ENCODE data around the gene IRS1. TPM values are rescaled to one million over a fixed set of nuclear protein-coding genes. Genes with fewer than 3 reads are reported as not detected.

The IRS1 gene
- total RNA-seq, 1 donor from 2014 or later = 16.9 TPM

DNA sequence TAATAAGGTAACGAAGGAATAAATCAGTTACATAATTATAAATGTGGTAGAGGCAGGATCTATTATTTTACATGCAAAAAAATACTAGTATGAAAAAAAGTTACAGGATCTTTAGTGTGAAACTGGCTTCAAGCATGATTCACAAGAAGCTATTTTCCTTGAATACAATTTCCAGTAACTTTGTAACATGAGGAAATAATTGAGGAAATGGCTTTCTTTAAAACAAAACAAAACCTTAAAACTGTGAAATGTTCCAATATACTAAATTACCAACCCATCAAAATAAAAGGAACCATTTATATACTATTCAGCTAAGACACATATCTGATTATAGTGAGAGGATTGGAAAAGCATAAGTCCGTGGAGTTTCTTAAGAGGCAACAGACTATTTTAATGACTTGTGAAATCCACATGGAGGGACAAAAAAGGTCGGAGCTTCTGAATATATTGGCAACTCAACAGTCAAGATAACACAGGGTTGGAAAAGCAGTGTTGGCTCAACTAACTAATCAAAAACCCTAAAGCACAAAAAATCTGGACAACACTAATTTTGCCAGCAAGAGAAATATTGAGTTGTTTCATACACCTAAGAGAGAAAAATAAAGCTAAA, 10.6 kb downstream of the IRS1 start:
- peaks cover 43% of the 10 kb centered on the region for H3K4me1 ChIP-seq

DNA sequence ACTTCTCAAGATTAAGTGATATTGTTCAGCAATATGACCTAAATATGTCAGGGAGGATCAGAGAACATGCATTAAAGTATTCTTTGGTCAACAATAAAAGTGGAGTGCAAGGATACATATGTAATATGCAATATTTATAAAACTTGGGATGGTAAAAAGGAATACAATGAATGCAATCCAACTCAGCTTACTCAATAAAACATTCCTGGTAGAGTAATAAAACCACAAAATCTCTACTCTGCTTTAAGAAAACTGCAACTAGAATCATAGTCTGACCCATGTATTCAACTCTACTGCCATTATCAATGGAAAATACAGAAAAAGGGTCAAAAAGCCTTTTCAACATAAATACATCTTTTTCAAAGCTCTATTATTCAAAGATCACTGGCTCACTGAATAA, 11.6 kb downstream of the IRS1 start:
- Histone ChIP-seq H3K27ac (no peak overlapping the region), H3K4me1 (peaks cover 45% of the 10 kb centered on the region), H3K9me3 (no peaks in the 10 kb centered on the region), H3K36me3 (no peaks in the 10 kb centered on the region), H3K4me3 (no peak overlapping the region), H3K27me3 (no peaks in the 10 kb centered on the region)
- intact Hi-C loops (cut with DNase I) = no loop called here
- TF ChIP-seq POLR2AphosphoS5 (IDR thresholded peaks at IDR 0.05; ENCODE audit: insufficient read depth in 1 of 2, low read depth in 1 of 2) = no peak
- no peak for TF ChIP-seq POLR2A (IDR thresholded peaks at IDR 0.05)
- TF ChIP-seq, protein P1, sequence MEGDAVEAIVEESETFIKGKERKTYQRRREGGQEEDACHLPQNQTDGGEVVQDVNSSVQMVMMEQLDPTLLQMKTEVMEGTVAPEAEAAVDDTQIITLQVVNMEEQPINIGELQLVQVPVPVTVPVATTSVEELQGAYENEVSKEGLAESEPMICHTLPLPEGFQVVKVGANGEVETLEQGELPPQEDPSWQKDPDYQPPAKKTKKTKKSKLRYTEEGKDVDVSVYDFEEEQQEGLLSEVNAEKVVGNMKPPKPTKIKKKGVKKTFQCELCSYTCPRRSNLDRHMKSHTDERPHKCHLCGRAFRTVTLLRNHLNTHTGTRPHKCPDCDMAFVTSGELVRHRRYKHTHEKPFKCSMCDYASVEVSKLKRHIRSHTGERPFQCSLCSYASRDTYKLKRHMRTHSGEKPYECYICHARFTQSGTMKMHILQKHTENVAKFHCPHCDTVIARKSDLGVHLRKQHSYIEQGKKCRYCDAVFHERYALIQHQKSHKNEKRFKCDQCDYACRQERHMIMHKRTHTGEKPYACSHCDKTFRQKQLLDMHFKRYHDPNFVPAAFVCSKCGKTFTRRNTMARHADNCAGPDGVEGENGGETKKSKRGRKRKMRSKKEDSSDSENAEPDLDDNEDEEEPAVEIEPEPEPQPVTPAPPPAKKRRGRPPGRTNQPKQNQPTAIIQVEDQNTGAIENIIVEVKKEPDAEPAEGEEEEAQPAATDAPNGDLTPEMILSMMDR (IDR thresholded peaks at IDR 0.05) = no peak
- DNase-seq (ENCODE audit: extremely low spot score in 2 of 2) = no peak

More for the DNA sequence above, 10.6 kb downstream of the IRS1 start:
- TF ChIP-seq POLR2A (IDR thresholded peaks at IDR 0.05) = no peak
- Histone ChIP-seq H3K27me3 (no peaks in the 10 kb centered on the region), H3K4me3 (no peak overlapping the region), H3K9me3 (no peaks in the 10 kb centered on the region), H3K36me3 (no peaks in the 10 kb centered on the region), H3K27ac (no peak overlapping the region)
- DNase-seq (ENCODE audit: extremely low spot score in 2 of 2) = no peak
- intact Hi-C loops (cut with DNase I) = no loop called here

DNA sequence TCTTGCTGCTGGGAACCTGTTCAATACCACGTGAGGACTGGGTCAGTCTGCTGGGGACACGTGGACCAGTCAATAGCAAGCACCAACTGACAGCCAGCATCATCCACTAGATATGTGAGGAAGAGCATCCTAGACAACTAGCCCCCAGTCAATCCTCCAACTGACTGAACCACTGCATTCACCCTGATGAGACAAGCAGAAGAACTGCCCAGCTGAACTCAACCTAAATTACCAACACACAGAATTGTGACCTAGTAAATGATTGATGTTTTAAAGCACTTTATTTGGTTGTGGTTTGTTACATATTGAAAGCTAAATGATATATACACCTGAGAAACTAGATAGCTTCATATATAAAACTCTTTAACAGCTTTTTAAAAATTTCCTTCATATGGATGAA, 15.7 kb downstream of the IRS1 start:
- Histone ChIP-seq H3K36me3 (no peaks in the 10 kb centered on the region), H3K9me3 (no peaks in the 10 kb centered on the region), H3K27me3 (no peaks in the 10 kb centered on the region), H3K27ac (no peak overlapping the region), H3K4me3 (no peak overlapping the region), H3K4me1 (peaks cover 51% of the 10 kb centered on the region)
- no peak for DNase-seq (ENCODE audit: extremely low spot score in 2 of 2)
- intact Hi-C loops (cut with DNase I) = no loop called here
- TF ChIP-seq, protein P1 (IDR thresholded peaks at IDR 0.05) = no peak
- TF ChIP-seq POLR2A (IDR thresholded peaks at IDR 0.05) = no peak
- no peak for TF ChIP-seq POLR2AphosphoS5 (IDR thresholded peaks at IDR 0.05; ENCODE audit: insufficient read depth in 1 of 2, low read depth in 1 of 2)

DNA sequence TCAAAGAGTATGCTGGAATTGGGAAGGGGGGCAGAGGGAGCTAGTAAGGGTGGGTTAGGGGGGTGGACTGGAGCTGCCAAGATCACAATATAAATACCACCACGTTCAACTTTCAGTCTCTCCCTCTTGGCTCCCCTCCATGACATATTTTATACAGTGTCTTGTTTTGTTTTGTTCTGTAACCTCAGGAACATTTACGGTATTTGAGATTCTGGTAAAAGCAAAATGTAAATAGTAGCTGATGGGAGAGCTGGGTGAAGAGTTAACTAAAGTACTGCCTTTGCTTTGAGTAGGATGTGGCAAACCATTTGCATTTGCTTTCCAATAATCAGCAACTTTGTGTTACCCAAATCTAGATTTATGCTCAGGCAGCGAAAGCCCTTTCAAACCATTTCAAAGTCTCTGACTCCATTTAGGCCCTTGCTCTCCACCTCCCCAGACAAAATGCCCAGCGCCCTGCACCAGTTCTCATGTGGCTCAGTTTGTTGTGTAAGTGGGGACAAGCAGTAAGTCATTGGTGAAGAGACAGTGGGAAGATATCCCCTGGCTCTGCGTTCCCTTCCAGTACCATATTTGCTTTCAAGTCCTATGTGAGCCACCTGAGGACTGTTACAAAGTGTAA, 17.4 kb downstream of the IRS1 start:
- Histone ChIP-seq H3K4me3 (no peak overlapping the region), H3K27ac (peak overlapping the region; percentile 21), H3K36me3 (no peaks in the 10 kb centered on the region), H3K4me1 (peaks cover 34% of the 10 kb centered on the region), H3K27me3 (no peaks in the 10 kb centered on the region), H3K9me3 (no peaks in the 10 kb centered on the region)
- intact Hi-C loops (cut with DNase I) = no loop called here
- TF ChIP-seq, protein P1 (IDR thresholded peaks at IDR 0.05) = no peak
- TF ChIP-seq POLR2AphosphoS5 (IDR thresholded peaks at IDR 0.05; ENCODE audit: insufficient read depth in 1 of 2, low read depth in 1 of 2) (no peak), POLR2A (IDR thresholded peaks at IDR 0.05) (no peak)
- DNase-seq (ENCODE audit: extremely low spot score in 2 of 2) = no peak

DNA sequence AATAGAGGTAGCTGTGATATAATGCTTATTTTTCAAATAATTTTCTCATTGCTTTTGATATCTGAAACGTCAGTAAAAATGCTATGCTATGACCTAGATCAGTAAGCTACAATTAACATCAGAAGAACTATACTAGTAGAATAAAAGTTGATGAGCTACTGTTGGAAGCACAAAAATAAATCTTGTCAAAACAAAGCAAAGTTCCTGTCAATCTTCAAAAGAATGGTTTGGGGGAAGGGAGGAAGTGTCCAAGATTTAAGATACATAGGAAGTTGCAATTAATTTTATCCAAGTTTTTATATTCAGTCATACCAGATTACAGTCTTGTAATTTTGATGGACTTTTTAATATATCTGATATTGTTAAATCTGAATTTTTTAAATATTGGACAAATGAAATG, 19.2 kb downstream of the IRS1 start:
- no peaks in the 10 kb centered on the region for H3K36me3 ChIP-seq
- no peak for DNase-seq (ENCODE audit: extremely low spot score in 2 of 2)
- TF ChIP-seq POLR2AphosphoS5 (IDR thresholded peaks at IDR 0.05; ENCODE audit: insufficient read depth in 1 of 2, low read depth in 1 of 2) (no peak), POLR2A (IDR thresholded peaks at IDR 0.05) (no peak)
- peaks cover 36% of the 10 kb centered on the region for H3K4me1 ChIP-seq
- intact Hi-C loops (cut with DNase I) = no loop called here
- H3K9me3 ChIP-seq = no peaks in the 10 kb centered on the region
- H3K27ac ChIP-seq = no peak overlapping the region
- H3K27me3 ChIP-seq = no peaks in the 10 kb centered on the region
- no peak overlapping the region for H3K4me3 ChIP-seq

DNA sequence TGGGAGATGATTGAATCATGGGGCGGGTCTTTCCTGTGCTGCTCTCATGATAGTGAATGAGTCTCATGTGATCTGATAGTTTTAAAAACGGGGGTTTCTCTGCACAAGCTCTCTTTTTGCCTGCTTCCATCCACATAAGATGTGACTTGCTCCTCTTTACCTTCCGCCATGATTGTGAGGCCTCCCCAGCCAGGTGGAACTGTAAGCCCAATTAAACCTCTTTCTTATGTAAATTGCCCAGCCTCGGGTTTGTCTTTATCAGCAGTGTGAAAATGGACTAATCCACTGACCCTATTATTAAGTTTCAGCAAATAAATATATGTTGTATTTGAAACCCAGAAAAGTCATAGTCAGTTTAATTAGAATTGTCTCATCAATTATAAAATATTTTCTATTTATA, 22.0 kb downstream of the IRS1 start:
- no peaks in the 10 kb centered on the region for H3K27me3 ChIP-seq
- TF ChIP-seq, protein P1 (IDR thresholded peaks at IDR 0.05) = no peak
- TF ChIP-seq POLR2A (IDR thresholded peaks at IDR 0.05) = no peak
- TF ChIP-seq POLR2AphosphoS5 (IDR thresholded peaks at IDR 0.05; ENCODE audit: insufficient read depth in 1 of 2, low read depth in 1 of 2) = no peak
- no peak for DNase-seq (ENCODE audit: extremely low spot score in 2 of 2)
- H3K27ac ChIP-seq = no peak overlapping the region
- H3K4me3 ChIP-seq = no peak overlapping the region
- peaks cover 0 to 4% of the 10 kb centered on the region in 2 donors for H3K36me3 ChIP-seq
- H3K9me3 ChIP-seq = no peaks in the 10 kb centered on the region
- H3K4me1 ChIP-seq = peaks cover 45% of the 10 kb centered on the region
- intact Hi-C loops (cut with DNase I) = no loop called here

All from vagina (tissue), 2 donors.